GM21526 (cell line): ENCODE results near the gene COG5.

Experiments
- ATAC-seq: cut with Tn5 transposase; IDR thresholded peaks from one replicate; pipeline ENCODE4 v1.9.1; 2021; ENCODE audit warnings: moderate library complexity; ENCODE audit not compliant: unreplicated experiment, low FRiP score

Gene COG5

DNA sequence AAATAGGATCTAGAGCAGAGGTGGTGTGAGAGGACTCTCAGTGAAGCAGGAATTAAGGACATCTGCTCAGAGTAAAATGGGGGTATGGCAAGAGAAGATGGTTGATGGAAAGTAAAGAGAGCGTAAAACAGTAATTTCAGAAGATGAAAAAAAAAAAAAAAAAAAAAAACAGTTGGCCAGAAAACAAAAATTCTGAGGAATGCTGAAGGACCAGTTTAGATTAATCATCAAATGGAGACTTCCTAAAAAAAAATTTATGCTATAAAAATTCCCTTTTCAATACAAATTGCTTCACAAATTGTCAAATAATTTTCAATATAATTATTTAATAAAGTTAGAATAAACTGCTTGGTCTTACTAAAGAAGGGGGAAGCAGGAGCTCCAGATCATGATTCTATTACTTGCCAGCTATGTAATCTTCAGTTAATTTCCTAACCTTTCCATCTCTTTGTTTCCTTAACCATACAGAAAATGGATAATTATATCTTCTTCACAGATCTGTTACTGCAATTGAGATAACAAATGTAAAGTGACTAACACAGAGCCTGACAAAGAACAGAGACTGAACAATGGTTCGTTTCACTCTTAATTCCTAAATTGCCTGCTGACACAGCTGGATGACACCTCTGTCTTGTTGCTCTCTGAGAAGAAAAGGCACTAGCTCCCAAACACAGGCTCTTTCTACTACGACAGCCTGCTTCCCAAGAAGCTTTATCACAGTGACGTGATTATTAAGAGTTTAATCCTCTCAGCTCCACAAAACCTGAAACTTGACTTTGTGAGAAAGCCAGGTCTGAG is 158.8 kb downstream of the COG5 start:
- no peak for ATAC-seq

DNA sequence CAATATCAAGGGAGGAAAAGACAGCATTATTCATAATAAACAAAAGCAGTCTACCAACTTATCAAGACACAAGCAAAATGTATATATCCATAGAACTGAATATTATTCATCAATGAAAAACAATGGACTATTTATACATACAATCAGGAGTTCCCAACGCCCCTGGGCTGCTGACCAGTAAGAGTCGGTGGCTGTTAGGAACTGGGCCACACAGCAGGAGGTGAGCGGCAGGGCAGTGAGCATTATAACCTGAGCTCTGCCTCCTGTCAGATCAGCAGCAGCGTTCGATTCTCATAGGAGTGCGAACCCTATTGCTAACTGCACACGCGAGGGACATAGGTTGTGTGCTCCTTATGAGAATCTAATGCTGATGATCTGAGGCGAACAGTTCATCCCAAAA is 165.6 kb downstream of the COG5 start:
- no peak for ATAC-seq

DNA sequence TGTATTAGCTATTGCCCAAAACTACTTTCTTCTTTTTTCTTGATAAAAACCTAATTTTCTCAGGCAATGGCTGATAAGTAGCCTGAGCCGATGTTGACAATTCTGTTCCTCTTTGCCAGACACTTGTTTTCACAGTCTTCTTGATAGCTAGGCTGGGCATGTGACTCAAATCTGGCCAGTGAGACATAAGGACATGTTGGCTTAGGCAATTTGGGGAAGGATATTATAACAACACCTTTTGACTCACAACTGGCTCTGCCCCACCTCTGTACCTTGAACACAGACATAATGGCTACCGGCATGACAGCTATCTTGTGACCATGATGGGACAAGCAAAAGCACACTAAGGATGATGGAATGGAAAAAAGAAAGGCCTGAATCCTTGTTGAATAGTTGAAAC is 166.7 kb downstream of the COG5 start:
- ATAC-seq = no peak

DNA sequence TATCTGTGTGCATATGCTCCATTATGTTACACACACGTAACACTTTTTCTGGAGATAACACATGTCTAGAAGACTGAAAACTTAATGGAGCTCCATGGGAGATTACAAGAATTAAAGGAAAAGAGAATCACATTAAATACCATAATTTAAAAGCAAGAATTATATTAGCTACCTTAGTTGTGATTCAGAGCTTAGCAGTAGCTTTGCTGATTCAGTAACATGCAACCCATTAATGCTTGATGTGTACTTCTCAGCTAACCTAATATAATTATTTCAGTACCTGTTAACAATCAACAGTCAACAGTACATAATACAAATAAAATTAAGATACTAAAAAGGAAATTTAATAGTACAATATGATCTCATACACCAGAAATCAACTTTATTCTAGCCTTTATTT is 167.6 kb downstream of the COG5 start:
- ATAC-seq = no peak

DNA sequence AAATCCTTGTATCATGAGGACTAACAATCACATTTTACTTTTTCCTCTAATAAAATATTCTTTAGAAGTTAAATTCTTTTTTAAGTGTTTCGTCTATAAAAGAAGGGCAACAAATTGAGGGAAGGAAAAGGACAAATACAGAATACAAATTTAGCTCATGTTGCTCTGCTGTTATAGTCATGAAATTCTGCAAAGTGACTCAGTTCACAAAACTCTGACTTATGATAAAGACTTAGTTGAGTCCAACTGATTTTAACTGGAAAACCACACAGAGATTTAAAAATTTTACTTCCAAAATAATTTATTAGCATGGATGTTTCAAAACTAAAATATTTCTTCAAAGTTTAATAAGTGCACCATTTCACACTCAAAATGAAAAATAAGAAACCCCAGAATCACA is 168.9 kb downstream of the COG5 start:
- no peak for ATAC-seq

DNA sequence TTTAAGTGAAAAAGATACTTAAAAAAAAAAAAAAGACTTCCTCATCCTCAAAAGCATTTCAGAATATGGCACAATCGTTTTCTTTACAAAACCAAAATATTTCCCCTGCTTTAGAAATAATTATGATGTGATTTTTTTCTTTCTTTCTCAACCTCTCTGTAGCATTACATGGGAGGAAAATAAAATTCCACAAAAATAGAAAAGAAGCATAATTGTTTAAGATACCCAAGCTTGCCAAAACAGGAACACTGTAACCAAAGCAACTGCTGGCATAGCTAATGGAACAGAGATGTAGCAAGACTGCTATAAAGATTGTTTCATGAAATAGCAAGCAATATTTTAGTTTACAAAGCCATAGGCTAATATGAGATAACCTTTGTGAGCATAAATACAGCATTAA is 169.4 kb downstream of the COG5 start:
- no peak for ATAC-seq

DNA sequence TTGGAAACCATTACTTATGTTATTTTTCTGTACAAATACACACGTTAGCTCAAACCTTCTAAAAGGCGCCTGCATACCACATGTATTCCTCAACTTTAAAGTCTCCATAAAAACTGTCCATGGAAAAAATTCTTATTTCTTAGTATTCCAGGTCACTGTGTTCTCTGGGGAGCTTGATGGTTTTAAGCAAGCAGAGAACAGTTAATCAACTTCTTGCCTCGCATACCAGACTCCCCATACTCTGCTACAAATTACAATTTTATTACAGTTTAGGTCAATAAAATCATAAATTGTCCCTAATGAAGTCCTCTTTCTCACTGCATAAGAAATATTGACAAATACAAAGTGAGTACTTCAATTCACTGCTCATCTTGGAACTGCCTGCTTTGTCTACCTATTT is 170.9 kb downstream of the COG5 start:
- ATAC-seq = no peak

DNA sequence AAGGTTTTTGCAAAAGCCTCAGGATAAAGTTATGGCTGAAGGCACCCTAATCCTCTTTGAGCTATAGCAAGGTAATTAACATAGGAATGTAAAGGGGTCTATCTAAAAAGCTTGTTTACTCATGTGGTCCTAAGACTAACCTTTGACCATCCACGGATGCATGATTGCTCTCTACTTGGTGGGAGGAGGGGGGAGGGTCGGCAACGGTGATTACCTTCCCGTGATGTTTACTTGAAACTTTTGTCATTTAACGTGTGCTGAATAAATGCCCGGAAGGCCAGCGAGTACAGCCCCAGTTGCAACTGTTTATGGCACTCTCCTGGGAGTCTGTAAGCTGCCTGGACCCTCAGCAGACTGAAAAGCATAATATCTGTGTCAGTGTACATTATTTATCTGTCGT is 172.8 kb downstream of the COG5 start:
- no peak for ATAC-seq

DNA sequence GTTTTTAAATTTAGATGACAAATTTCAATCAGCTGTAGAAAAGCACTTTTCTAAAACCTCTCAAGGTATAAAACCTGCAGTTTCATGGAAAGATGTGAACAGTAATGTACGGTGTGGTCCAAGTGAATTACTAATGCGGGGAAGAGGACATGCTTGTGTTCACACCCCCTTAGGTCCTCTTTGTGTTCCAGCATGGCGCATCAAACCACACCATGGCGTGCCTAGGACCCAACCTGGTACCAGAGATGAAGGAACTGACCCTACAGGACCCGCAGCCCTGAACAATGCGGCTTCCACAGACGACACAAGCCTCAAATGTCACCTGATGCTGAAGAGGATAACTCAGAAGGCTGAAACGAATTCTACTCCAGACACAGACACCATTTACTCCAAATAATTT is 175.1 kb downstream of the COG5 start:
- ATAC-seq = no peak

DNA sequence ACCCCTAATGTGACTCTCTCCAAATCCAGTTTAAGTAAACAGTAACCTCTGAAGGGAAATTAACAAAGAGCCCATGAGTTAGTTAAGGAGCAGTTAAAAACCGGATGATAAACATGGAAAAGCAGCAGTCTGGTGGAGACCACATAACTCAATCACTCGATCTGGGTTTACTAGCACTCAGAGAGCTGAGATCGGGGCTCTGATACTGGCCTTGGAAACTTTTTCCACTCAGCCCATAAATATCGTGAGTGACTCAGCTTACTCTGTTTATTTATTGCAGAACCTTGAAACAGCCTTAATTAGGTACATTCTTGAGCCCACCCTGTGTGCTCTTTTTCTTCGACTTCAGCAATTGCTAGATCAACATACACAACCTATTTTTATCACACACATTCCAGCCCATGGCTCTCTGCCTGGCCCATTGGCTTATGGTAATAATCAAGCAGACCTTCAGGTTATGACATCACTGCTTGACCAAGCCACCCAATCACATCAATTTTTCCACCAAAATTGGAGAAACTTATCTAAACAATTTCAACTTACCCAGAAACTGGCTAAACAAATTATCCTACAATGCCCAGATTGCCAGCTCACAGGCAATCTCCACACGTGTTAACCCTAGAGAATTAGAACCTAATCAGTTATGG is 176.0 kb downstream of the COG5 start:
- no peak for ATAC-seq

DNA sequence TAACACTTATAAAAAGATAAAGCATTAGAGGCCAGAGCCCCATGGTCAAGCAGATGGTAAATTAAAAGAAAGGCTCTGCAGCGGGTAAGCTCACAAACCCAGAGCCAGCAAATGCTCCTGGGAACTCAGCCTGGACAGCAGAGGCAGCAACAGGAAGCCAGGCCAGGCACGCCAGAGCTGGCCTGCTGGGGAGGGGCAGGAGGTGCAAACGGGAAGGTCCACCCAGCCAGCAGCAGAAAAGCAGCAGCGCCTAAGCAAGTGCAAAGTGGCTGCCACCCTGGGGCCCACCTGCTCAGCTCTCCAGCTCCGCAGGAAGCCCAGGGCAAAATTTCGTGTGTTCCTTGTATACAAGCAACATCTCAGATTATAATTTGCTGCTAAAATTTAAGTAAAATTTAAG is 176.6 kb downstream of the COG5 start:
- ATAC-seq = no peak

DNA sequence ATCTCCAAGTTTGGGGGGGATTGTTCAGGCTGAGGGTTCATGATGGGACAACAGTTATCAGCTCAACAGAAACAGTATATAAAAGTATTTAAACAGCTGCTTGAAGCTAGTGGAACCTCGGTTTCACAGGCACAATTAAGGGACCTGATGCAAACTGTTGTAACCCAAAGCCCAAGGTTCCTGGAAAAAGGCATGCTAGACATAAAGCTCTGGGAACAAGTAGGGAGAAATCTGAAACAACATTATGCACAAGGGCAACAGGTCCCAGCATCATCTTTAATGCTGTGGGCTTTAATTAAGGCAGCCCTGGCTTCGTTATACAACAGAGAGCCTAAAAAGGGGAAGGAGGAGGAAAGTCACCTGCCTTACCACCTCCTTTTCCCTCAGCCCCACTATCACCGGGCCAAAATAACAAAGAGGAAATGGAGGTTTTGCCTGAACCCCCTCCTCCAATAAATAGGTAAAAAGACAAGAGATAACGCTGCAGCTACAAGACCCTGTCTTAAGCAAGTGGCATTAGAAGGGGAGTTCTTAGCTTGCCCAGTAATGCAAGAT is 177.1 kb downstream of the COG5 start:
- ATAC-seq = no peak

DNA sequence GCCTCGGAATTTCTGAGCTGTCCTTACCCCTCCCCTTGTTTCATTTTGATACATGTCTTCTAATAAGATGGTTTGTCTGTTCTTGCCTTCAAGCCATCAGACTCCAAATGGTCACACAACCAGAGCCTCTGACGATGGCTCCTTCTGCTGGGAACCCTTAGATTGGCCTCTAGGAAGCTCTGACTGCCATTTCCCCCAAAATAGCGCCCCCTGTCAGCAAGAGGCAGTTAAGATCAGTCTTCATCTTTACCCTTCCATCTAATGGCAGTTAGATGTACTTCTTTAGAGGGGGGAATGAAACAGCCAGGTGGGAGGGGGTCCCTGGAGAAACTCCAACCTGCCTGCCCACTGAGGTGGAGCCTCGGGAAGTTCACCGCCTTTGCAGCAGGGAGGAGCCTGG is 179.7 kb downstream of the COG5 start:
- no peak for ATAC-seq

DNA sequence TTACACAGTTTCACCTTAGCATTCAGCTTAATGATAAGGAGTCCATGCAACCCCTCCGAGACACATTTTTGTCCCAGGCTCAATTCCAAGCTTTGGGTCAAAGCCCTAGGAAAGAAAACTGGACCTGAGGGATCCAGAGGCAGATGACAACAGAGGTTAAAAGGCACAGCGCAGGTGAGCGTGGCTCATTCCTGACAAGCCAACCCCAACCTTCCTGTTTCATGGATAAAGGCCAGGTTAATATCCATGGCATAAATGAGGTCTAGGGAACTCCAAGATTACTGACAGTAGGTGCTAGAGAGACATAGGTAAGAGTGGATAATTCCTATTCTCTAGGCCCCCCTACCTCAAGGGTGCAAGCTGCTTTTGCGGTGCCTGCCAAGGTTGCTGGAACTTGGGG is 180.5 kb downstream of the COG5 start:
- ATAC-seq = no peak

DNA sequence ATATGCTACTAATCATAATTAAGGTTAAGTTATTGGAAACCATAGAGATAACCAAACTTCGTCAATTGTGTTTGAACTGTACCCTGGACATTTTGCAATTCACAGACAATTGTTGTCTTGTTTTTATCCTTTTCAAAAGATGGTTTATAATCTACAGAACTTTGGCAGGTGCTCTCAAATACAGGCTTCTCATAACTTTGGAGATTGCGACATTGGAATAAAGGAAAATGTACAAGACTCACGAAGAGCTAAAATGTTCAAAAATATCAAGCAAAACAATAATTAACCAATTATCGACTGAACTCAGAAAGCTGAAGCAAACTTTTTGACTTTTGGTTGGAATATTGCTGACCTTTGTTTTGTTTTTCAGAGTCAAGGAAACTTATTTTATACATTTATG is 182.3 kb downstream of the COG5 start:
- no peak for ATAC-seq

DNA sequence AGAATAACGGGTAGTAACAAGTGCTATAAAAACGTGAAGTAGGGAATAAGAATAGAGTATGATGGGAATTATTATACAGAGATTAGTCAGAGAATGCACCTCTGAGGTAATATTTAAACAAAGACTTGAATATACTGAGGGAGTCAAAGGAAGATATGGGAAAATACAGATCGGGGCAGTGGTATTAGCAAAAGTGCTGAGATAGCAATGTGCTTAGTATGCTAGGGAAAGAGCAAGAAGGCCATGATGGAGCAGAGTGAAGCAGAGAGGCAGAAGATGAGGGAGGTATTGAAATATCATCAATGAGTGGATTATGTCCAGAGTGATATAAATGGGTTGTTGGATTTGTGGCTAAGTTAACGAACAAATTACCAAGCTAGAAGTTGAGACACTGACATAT is 190.4 kb downstream of the COG5 start:
- no peak for ATAC-seq

DNA sequence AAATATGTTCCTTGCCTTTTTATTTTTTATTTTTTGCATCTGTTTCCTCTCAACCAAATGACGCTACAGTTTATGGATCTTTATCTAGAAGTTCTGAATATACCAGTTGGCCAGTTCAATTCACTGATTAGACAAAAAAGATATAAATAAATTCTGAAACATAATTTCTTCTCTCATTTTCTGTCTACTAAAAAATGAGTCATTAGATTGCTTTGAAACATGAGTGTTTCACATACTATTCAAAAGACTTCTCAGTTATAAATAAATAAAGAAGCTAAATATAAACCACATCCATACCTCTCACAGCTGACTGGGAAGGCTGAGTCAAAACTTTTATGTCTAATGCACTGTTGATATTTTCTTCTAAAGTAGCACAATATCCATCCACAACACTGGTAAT is 191.4 kb downstream of the COG5 start:
- no peak for ATAC-seq

DNA sequence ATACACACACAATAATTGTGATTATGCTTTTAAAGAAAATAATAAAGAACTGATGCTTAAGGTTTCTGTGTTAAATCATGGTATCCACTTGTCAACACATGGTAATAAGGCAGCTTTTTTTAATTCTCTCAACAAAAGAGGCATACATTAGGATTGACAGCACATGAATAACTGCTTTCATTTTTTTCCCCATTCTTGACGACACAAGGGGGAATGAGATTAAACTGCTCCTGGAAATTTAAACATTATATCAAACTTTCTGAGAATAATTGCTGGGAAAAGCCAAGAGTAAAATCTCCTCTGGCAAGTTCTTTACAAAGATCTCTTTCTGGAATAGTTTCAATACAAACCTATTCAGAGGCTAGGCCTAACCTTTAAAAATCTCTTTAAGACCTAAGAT is 192.9 kb downstream of the COG5 start:
- ATAC-seq = no peak

DNA sequence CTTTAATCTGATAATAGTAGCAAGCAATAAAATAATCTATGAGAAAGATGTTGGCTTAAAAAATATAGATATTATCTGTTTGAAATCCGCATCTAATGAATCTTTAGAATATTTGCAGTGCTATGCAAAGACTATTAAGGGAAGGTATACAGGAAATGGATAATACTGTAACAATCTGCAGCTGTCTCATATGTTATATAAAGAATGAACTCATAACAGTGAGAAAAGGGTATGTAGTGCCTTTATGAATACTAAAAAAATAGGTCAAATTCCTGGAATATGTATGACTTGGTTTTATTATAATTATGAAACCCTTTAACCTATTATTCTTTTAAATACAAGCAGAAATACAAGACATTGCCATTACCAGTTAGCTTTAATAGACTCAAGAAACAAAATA is 198.9 kb downstream of the COG5 start:
- ATAC-seq = no peak

DNA sequence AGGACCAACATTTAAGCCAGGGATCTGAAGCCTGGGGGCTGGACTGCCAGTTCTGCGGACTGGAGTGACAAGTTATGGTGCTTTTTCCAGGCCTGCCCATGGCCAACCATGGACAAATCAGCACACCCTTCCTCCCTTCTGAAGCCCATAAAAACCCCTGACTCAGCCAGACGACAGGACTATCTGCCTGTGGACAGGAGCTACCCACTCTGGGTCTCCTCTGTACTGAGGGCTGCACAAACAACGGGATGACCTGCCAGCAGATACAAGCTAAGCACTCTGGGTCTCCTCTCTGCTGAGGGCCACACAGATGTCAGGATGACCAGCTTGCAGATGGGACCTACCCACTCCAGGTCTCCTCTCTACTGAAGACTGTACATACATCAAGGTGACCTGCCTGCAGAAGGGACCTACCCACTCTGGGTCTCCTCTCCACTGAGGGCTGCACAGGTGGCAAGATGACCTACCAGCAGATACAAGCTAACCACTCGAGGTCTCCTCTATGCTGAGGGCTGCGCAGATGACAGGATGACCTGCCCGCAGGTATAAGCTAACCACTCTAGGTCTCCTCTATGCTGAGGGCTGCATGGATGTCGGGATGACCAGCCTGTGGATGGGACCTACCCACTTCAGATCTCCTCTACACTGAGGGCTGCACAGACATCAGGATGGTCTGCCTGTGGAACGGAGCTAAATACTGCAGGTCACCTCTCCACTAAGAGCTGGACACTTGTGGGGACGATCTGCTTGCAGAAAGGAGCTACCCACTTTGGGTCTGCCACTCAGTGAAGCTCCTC is 204.0 kb downstream of the COG5 start:
- ATAC-seq = no peak

DNA sequence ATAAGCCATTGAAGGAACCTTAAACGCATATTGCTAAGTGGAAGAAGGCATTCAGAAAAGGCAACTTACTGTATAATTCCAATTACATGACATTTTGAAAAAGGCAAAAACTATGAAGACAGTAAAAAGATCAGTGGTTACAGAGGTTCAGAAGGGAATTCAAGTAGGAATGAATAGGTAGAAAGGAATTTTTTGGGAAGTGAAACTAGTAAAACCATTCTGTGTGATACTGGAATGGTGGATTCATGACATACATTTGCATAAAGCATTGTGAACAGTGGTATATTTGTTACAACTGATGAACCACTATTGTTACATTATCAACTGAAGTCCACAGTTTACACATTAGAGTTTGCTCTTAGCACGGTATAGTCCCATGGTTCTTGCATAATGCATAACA is 208.1 kb downstream of the COG5 start:
- ATAC-seq = no peak
